ENCODE measurements around the gene GNL3.

DNA sequence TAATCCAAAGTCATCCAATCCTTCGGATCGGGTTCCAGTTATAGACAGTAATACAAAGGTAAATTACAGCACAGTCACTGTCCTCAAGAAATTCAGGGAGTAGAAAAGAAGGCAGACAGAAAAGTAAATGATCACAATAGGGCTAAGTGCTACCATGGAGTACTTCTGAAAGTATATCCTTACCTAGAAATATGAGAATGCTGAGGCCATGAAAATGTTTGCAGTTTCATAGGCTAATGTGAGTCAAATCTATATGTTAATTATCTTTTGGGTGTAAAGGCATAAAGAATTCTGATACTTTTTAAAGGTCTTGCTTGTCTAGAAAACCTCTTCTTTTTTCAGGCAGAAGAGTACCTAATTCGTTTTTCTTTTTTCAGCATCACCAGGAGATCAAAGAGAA lies 29.9 kb upstream of the GNL3 start:
- TF ChIP-seq, protein P1, sequence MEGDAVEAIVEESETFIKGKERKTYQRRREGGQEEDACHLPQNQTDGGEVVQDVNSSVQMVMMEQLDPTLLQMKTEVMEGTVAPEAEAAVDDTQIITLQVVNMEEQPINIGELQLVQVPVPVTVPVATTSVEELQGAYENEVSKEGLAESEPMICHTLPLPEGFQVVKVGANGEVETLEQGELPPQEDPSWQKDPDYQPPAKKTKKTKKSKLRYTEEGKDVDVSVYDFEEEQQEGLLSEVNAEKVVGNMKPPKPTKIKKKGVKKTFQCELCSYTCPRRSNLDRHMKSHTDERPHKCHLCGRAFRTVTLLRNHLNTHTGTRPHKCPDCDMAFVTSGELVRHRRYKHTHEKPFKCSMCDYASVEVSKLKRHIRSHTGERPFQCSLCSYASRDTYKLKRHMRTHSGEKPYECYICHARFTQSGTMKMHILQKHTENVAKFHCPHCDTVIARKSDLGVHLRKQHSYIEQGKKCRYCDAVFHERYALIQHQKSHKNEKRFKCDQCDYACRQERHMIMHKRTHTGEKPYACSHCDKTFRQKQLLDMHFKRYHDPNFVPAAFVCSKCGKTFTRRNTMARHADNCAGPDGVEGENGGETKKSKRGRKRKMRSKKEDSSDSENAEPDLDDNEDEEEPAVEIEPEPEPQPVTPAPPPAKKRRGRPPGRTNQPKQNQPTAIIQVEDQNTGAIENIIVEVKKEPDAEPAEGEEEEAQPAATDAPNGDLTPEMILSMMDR (IDR thresholded peaks at IDR 0.05; ENCODE audit: low read length) = no peak
- TF ChIP-seq EZH2 (IDR thresholded peaks at IDR 0.05; ENCODE audit: borderline replicate concordance, low read length) = no peak
